Peyer's patch (tissue), 4 donors: ENCODE results near the gene PEX26.

Experiments used
- CTCF ChIP-seq, 6 experiments: fragments of 450-650 bp in 4 of 6; fragments of 200-600 bp in 2 of 6; sonication (generic) in 1 of 6; IDR thresholded peaks; one replicate each; pipeline ENCODE4 v1.5.1; 2017 to 2019; ENCODE audit warnings: antibody characterized with exemption in 6 of 6, mild to moderate bottlenecking in 3 of 6, moderate library complexity in 1 of 6
- POLR2A ChIP-seq, 2 donors: fragments of 450-650 bp; IDR thresholded peaks; one replicate each; pipeline ENCODE4 v1.5.1; 2017; ENCODE audit warnings: antibody characterized with exemption in 2 of 2, mild to moderate bottlenecking in 2 of 2, moderate library complexity in 2 of 2

GRCh38 chr22:18048441-18048898, 29.3 kb upstream of the PEX26 start:
- TF ChIP-seq POLR2A (IDR thresholded peaks at IDR 0.05), result no peak
- TF ChIP-seq CTCF (IDR thresholded peaks at IDR 0.05), result no peak
